HG03378 (cell line): ENCODE measurements around the gene PCBP4.

Source experiments
- ATAC-seq: cut with Tn5 transposase; IDR thresholded peaks from one replicate; pipeline ENCODE4 v1.9.1; 2021; ENCODE audit warnings: mild to moderate bottlenecking, moderate library complexity; ENCODE audit not compliant: unreplicated experiment

PCBP4 gene

DNA sequence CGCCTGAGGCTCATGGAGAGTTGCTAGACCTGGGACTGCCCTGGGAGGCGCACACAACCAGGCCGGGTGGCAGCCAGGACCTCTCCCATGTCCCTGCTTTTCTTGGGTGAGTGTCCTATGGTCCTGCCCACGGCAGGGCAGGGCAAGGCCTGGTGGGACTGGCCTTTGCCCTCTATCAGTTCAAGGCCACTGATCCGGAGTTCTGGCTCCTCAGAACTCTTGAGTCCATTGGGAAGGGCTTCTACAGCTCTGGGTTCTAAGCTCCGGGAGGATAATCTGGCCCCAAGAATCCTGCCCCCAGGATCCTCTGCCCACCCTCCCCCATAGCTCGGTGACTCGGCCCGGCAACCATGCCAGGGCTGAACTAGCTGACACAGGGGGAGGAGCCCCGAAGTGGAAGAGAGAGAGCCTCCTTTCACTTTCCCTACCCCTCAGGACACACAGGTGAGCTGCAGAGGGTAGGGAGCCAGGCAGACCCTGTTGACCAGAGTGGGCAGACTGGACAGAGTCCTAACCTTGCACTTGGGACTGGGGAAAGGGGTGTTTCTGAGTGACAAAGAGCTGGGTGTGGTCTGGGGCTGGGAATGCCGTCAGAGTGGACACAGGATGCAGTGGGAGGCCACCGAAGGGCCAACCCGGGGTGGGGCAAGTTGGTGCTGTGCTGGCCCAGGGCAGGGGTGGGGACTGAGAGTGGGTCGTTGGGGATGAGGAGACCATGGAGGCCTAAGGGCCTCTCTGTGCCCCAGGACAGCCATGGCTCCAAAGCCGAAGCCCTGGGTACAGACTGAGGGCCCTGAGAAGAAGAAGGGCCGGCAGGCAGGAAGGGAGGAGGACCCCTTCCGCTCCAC is 24.4 kb downstream of the PCBP4 start:
- ATAC-seq, result no peak

DNA sequence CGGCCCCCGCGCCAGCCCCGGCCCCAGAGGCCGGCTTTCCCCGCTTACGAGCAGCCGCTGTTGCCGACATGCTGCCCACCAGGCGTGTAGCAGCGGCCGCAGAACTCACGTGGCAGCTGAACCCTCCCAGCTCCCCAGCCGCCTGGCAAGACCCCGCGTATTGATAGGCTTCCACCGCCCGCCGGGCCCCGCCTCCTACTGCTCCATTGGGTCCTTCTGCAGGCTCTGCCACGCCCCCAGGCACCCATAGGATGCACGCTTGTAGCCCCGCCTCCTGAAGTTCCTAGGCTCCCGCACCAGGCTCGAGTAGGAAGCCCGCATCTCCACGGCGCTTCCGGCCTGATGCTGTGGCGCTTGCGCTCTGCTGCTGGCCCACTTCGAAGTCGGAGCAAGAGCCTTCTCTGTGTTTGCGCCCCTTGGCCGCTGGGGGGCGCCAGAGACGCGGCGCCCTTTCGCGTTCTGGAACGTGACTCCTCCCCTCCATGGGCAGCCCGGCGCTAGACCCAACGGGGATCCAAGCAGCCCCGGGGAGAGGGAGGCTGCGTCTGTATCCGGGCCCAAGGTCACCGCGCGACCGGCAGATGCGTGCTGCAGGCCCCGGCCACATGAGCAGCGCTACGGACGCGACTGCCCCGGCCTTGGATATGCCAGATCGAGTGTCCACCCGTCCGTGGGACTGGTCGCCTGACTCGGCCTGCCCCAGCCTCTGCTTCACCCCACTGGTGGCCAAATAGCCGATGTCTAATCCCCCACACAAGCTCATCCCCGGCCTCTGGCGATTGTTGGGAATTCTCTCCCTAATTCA is 25.3 kb downstream of the PCBP4 start, which contains the start of the genes PARP3 and RRP9:
TSS of gene PARP3 (plus strand) at position 566 of the 805 bp plus-strand sequence. CDS start 993 bp downstream, outside the sequence.
TSS of gene RRP9 (minus strand) at position 107 of the 805 bp plus-strand sequence. CDS start at position 70, 37 bp downstream.
- peak; percentile 87 for ATAC-seq

DNA sequence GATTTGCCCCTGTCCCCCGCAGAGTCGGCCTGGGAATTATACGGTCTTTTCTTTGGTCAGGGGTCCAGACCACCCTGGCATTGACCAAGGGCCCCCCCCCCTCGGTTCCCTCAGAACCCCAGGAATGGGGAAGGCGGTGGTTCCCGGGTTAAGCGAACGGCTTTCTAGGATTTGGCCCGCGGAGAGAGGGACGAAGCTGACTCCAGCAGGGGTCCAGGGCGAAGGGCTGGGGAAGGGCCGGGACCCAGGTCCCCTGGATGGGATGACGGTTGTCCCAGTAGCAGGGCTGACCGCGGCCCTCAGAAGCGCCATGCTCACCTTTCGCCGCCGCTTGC is 25.8 kb downstream of the PCBP4 start:
- no peak for ATAC-seq

DNA sequence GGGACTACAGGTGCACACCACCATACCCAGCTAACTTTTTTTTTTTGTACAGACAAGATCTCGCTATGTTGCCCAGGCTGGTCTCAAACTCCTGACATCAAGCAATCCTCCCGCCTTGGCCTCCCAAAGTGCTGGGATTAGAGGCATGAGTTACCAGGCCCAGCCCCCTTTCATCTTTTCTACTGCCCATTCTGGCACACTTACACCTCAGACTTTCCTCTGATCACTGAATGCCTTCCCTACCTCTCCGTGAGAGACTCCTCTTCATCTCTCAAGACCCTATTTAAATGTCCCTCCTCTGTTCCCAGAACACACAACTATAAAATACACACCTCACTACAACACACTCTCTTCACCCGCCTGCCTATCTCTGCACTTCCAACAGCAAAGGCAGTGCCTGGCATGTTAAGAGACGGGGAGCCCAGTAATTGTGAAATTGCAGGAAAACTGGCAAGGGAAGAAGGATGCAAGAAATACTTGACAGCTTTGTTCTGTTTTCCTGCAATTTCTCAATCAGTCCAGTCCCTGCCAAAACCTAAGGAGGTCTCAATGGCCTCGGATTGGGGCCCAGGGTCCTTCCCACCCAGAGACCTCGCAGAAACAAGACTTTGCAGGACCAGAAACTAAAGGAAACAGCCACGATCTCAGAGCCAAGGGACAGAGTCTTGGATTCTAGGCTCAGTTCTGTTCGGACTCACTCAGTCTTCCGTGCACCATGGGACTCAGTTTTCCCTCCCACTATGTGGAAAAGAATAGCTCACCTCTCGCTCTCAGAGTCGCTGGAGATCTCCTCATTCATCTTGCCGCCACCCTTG is 26.4 kb downstream of the PCBP4 start:
- no peak for ATAC-seq

DNA sequence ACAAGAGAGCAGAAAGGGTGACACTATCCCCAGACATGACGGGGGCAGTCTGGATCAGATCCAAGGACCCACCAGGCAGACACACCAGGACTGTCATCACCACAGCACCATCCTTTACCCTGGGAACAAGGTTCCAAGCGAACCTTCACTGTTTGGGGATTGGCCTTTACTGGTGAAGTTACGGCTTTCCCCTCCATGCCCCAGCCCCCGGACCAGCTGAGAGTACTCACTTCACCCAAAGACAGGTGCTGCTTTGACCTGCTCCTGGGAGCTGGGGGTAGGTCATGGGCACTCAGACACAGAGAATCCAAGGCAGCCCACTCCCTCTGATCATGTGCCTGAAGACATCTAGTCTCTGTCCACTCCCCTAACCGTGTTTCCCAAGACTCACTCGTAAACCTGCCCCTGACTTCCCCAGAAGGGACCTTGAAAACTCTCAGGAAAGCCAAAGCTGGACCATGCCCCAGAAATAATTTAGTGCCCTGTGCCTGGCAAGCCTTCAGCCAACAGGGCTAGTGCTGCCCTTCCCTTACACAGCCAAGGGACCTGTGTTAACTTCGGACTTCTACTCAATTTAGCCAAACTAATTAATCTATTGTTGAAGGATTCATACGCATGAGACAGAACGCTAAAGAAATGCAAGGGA is 28.4 kb downstream of the PCBP4 start:
- no peak for ATAC-seq

DNA sequence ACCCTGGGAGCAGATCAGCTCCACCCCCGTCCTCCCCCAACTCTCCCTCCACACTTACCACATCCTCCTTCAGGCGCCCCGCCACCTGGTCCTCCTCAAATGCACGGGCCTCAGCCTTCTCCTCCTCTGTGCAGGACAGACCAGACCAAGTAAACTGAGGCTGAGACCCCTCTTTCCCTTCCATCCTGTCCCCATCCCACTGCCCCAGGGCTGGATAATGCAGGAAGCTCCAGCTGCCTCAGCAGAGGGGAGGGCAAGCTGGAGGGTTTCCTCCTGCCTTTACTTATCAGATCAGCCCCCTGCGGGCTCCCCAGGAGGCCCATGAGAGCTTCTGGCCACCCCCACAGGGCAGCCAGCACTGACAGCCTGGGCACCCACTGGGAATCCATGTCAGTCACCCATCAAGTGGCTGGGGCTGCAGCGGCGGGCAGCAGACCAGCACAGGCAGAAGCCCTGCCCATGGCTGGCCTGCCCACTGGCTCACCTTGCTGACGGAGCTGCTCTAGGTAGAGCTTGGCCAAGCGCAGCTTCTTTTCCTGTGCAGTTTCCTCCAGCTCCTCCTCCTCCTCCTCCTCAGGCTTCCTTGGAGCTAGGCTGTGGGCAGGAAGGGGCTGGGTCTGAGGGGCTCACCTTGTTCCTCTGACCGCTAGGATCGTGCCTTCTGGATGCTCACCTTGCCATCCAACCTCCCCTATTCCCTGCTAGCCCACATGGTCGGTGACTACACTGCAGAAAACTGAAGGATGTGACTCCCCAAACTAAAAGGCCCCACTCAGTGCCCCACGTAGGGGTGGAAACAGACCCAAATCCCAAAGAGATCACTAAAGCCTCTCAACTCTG is 29.4 kb downstream of the PCBP4 start:
- ATAC-seq, result no peak

DNA sequence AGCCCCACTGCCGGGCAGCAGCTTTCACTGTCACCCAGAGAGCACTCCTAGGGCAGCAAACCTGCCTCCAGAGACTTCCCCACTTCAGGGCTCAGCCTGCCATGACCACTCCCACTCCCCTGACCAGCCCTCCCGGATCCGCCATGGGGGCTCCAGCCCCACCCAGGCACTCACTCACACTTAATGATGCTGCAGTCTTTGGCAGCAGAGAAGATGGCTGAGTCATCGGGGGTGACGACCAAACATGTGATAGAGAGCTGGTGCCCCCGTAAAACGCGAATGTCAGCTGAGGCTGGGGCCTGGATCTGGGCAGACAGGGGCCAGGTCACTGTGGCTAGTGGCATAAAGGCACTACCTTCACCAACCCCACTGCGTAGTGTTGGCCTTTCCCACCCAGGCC is 30.2 kb downstream of the PCBP4 start:
- no peak for ATAC-seq

DNA sequence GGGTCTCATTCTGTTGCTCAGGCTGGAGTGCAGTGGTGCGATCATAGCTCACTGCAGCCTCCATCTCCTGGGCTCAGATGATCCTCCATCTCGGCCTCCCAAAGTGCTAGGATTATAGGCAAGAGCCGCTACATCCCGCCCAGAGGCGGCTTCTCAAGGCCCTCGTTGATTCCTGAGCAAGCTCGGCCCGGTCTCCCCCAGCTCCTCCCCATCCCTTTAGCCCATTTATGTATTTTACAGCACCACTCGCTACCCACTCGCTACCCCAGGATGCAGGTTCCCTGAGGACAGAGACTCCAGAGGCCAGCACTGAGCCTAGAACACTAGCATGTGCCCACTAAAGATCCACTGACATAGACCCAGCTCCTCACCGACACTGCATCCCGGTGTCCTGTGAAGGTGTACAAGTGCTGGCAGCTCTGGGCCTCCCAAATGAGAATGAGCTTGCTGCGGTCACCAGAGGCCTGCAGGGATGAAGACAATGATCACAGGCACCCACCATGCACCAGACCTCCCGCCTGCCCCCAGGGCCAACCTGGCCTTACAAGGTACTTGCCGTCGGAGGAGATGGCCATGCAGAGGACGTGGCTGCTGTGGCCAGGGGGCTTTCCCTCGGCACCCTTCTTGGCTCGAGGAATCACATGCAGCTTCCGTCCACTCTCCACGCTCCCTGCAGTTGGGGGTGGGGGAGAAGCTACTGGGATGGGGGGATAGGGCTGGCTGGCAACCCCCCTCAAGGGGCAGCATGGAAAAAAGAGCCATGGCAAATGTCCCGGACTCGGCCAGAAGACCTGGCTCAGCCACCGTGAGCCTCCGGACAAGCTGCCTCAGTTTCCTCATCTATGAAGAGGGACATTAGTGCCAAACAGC is 31.1 kb downstream of the PCBP4 start:
- no peak for ATAC-seq

DNA sequence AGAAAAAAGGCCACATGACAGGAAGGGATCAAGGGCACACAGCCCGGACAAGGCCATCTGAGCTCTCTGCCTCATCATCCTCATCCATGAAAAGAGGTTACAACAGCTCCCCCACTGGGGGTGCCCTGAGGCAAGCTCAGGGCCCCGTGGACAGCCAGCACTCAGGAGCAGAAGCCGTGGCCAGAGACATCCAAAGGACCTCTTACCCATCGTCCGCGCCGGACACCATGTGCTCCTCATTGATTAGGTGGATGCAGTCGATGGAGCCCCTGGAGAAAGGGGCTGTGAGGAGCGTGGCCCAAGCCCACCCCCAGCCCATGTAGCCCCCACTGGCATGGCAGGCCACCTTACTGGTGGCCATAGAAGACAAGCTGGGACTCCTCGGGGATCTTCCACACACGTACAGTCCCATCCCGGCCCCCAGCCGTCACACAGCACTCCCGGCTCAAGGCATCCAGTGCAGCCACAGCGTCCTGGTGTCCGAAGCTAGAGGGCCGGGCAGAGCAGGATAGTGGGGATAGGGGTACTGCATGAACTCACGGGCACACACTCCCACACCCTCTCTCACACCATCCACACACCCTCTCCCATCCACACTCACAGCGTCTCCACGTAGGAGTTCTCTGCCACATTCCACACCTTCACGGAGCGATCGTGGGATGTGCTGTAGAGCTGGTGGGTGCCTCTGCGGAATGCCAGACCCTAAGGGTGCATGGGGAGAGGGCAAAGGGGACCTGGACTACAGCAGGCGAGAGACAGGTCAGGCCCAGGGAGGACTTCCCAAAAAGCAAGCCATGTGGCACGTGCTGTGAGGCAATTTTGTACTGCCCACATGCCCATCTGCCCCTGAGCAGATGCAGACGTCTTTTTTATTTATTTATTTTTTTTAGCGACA is 32.0 kb downstream of the PCBP4 start:
- ATAC-seq, result no peak

DNA sequence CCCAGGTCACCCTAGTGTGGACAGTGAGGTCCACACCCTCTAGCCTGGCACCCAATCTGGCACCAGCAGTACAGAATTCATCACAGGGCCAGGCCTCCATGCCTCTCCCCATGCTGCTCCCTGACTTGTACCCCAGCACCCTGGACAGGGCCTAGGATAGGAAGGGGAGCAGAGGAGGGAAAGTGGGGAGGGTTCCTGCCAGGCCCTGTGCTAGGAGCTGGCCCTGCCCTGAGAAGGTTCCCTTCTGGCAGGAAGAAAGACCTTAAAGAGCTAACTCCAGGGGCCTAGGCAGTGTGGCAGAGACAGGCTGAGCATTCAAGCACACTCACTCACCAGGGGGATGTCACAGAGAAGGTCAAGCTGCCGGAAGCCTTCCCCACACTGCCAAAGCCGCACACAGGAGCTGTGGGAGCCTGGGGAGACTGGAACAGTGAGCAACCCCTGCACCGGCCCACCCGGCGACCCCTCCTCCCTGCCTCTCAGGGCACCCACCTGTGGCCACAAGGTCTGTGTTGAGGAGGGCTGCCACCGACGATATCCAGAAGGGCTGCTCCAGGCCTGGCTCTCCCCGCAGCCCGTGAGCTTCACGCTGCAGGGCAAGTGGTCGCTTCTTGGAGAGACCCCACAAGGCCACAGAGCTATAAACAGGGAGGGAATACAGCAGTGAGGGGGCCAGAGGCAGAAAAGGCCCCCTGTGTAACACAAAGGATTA is 33.0 kb downstream of the PCBP4 start:
- no peak for ATAC-seq

DNA sequence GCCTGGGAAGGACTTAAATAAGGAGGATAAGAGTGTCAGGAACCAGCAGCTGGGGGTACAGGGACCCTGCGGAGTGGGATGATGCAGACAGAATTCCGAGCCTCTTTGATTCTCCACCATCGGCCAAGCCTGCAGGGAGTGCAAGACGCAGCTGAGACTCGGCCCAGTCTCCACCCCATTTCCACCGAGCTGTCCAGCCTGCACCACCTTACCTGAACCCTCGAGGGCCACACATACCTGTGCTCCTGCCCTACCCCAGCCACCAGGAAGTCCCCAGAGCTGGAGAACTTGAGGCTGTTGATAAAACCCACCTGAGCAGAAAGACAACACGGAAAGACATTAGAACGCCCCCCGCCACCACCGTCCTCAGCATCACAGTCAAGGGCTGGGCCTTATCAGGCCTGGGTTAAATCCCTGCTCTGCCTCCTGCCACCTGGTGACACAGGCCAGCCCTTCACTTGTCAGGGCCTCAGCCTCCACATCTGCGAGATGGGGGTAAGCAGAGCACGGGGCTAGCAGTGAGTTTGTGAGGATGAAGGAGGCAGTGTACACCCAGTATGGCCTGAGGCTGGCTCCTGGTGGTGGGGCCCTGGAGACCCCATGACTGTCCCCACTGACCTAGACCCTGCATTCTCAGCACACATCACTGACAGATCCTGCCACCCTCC is 33.6 kb downstream of the PCBP4 start:
- ATAC-seq, result no peak

DNA sequence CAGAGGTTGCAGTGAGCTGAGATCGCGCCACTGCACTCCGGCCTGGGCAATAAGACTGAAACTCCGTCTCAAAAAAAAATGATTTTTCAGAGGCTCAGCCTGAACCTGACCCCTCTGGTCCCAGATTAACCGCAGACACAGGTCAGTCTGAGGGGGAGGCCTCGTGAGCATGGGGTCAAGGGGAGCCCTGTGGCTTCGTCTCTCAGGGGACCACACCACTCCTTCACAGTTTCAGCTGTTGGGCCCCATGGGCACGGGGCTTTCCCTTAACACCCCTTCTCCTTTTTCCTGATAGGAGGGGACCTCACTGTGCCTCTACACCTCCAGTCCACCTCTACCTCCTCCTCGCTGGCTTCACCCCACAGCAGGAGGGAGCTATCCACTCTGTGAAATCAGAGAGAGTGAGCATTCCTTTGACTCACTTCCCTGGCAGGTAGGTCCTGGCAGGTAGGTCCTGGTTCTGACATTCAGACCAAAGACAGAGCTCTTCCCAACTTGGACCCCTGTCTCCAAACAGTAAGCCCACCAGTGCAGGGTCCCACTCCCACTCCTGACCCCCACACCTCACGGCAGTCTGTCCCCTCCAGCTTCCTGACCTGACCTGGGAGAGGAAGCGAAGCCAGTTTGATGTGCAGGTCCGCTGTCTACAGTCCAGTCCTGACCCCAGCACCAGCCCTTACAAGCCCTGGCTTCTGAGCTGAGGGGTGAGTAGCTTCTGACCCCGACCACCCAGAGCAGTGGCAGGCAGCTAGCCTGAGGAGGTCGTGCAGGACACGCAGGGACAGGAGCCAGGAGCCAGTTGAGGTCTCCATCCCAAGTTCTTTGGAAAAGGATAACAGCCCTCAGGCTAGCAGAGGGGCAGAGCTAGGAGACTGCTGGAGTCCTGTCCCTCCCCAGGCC is 34.5 kb downstream of the PCBP4 start:
- no peak for ATAC-seq

DNA sequence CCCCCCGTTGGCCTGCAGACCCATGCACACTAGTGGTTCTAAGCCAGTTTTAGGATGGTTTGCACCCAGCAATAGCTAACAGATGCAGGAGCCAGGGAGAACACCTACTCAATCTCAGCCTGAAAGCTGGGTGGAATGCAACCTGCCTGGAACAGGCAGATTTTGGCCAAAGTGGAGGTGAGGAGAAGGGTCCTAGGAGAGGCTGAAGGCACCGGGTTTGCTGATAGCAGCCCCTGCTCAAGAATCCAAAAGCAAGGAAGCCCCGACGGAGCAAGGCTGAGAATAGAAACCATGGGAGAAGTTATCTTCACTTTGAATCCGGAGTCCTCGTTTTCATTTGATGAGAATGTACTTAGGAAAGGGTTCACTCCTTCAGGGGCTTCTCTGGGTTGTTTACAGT is 35.5 kb downstream of the PCBP4 start:
- no peak for ATAC-seq

DNA sequence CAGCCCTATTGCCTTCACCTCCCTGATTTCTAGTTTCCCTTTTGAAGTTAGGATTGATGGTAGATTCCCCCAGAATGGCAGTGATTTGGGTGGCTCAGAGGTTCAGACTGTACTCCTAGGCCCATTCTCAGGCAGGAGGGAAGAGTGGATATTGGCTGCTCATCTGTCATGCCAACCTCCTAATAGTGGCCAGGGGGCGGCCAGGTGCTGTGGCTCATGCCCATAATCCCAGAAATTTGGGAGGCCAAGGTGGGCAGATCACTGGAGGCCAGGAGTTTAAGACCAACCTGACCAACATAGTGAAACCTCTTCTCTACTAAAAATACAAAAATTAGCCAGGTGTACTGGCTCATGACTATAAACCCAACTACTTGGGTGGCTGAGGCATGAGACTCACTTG is 36.8 kb downstream of the PCBP4 start:
- no peak for ATAC-seq

DNA sequence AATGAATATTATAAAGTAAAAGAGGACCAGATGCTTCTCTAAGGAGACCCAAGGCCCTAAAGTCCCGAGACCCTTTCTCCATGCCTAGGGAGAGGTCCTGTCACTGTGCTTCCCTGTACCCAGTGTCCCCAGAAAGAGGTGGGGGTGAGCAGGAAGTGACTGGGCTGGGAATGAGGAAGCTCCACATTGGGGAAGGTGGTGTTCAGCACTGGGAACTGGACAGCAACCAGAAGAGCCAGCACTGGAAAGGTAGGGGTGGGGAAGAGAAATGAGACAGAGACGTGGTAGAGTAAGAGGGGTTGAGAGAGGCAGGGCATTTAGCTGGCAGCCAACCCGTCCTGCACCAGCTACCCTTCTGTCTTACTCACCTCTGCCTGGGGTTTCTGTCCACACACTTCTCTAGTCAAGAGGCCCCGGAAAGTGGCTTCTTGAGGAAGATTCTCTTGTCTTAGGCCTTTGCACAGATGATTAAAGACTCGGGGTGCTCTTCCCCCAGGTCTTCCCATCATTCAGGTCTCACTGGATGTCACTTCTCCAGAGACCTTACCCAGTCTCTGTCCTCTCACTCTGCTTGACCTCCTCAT is 37.7 kb downstream of the PCBP4 start:
- no peak for ATAC-seq
